OCI-LY1 (cell line): Measurements from ENCODE around the gene COL11A2.

Source experiments
- H2AFZ ChIP-seq: fragments of 200-600 bp; sonication (generic), shearing (Covaris generic); 2 replicates; pipeline ENCODE4 v1.6.0; 2014; ENCODE audit warnings: antibody characterized with exemption, mild to moderate bottlenecking, low read length
- H3F3A ChIP-seq: fragments of 200-600 bp; sonication (generic), shearing (Covaris generic); 2 replicates; pipeline ENCODE4 v1.6.0; 2014; ENCODE audit warnings: mild to moderate bottlenecking, antibody characterized with exemption, low read length, moderate library complexity; ENCODE audit not compliant: insufficient read depth
- H3K27ac ChIP-seq: fragments of 200-600 bp; sonication (generic); 2 replicates; pipeline ENCODE4 v1.5.1; 2014; ENCODE audit warnings: low read length, mixed run types, mild to moderate bottlenecking, low read depth; ENCODE audit not compliant: poor library complexity, severe bottlenecking
- H3K27me3 ChIP-seq: fragments of 200-600 bp; sonication (generic); 2 replicates; pipeline ENCODE4 v1.6.0; 2014; ENCODE audit warnings: antibody characterized with exemption, mild to moderate bottlenecking, low read length, moderate library complexity; ENCODE audit not compliant: insufficient read depth
- H3K36me3 ChIP-seq: fragments of 200-600 bp; sonication (generic); 2 replicates; pipeline ENCODE4 v1.6.1; 2014; ENCODE audit warnings: mild to moderate bottlenecking, antibody characterized with exemption, low read length, moderate library complexity, mixed read lengths; ENCODE audit not compliant: insufficient read depth
- H3K4me1 ChIP-seq: fragments of 200-600 bp; sonication (generic); 2 replicates; pipeline ENCODE4 v1.5.1; 2014; ENCODE audit warnings: mild to moderate bottlenecking, low read length, moderate library complexity; ENCODE audit not compliant: insufficient read depth, severe bottlenecking
- H3K4me2 ChIP-seq: fragments of 200-600 bp; sonication (generic), shearing (Covaris generic); 2 replicates; pipeline ENCODE4 v1.6.1; 2014; ENCODE audit warnings: low read length
- H3K4me3 ChIP-seq: fragments of 200-600 bp; sonication (generic); 2 replicates; pipeline ENCODE4 v1.5.1; 2014; ENCODE audit warnings: low read length, low read depth, mild to moderate bottlenecking, mixed read lengths; ENCODE audit not compliant: poor library complexity, severe bottlenecking
- H3K79me2 ChIP-seq: fragments of 200-600 bp; shearing (Covaris generic); 2 replicates; pipeline ENCODE4 v1.6.1; 2016; ENCODE audit warnings: mixed run types, low read length, mixed read lengths; ENCODE audit not compliant: insufficient read depth
- H3K9ac ChIP-seq: fragments of 200-600 bp; sonication (generic), shearing (Covaris generic); 2 replicates; pipeline ENCODE4 v1.6.1; 2014; ENCODE audit warnings: mild to moderate bottlenecking, low read length, mixed read lengths
- H3K9me2 ChIP-seq: fragments of 200-600 bp; sonication (generic), shearing (Covaris generic); 2 replicates; pipeline ENCODE4 v1.6.1; 2014; ENCODE audit warnings: low read depth, mild to moderate bottlenecking, low read length, mixed read lengths
- H3K9me3 ChIP-seq: fragments of 200-600 bp; shearing (Covaris generic); 2 replicates; pipeline ENCODE4 v1.6.1; 2014; ENCODE audit warnings: low read length, mixed read lengths
- H4K20me1 ChIP-seq: fragments of 200-600 bp; sonication (generic), shearing (Covaris generic); 2 replicates; pipeline ENCODE4 v1.6.0; 2016; ENCODE audit warnings: mild to moderate bottlenecking, low read length; ENCODE audit not compliant: insufficient read depth
- EZH2 ChIP-seq: fragments of 200-600 bp; sonication (generic), shearing (Covaris generic); IDR thresholded peaks from 2 replicates; pipeline ENCODE4 v1.8.0; 2017; ENCODE audit warnings: borderline replicate concordance, mixed run types, mild to moderate bottlenecking, antibody characterized with exemption, low read length, moderate library complexity, mixed read lengths
- TF ChIP-seq, protein P1 (sequence below): fragments of 200-600 bp; sonication (generic), shearing (Covaris generic); IDR thresholded peaks from 2 replicates; pipeline ENCODE4 v1.5.1; 2017; ENCODE audit warnings: mild to moderate bottlenecking, antibody characterized with exemption, low read length, moderate library complexity, mixed read lengths

Gene COL11A2

DNA sequence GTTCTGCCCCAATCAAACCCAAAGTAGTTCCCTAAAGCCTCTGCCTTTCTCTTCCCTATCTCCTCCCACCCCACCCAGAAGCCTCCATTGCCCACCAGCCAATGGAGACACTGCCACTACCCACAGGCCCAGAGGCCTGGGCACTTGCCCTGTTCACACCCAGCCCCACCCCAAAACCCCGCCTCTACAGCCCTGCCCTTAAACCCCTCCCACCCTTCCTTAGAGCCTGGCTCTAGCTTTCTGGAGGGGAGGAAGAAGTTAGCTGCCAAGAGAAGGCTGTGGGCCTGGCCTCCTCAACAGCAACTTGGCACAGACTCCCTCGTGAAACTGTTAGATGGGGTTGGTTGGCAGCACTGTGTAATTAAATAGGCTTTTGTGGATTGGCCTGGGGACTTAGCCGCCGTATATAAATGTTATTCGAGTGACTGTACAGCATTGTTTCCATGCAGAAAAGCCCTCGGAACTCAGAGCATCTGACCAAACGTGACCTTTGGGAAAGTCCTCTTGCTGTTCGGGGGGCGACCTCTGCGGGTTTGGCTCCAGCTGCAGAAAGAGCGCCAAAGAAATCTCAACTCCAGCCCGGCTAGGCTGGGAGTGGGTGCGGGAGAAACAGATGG is 31.4 kb downstream of the COL11A2 start:
- Histone ChIP-seq H3K27ac (no peak overlapping the region), H2AFZ (no peak overlapping the region), H3K4me1 (peaks cover 6% of the 10 kb centered on the region)

DNA sequence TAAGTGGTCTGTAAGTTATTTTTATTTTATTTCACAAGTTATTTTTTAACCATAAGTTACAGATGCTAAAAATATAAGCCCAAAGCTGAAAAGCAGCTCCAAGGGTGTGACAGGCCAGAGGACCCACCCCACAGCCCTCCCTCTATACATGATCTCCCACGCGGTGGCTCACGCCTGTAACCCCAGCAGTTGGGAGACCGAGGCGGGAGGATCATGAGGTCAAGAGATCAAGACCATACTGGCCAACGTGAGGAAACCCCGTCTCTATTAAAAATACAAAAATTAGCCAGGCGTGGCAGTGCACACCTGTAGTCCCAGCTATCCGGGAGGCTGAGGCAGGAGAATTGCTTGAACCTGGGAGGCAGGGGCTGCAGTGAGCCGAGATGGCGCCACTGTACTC is 32.2 kb downstream of the COL11A2 start:
- H3K27ac ChIP-seq, result no peak overlapping the region
- no peaks in the 10 kb centered on the region for H4K20me1 ChIP-seq
- H3K27me3 ChIP-seq, result no peaks in the 10 kb centered on the region
- H2AFZ ChIP-seq, result no peak overlapping the region
- H3K36me3 ChIP-seq, result no peaks in the 10 kb centered on the region
- no peaks in the 10 kb centered on the region for H3F3A ChIP-seq
- no peak overlapping the region for H3K4me3 ChIP-seq
- no peaks in the 10 kb centered on the region for H3K9me3 ChIP-seq
- H3K79me2 ChIP-seq, result no peaks in the 10 kb centered on the region
- TF ChIP-seq EZH2, result no peak
- TF ChIP-seq, protein P1, sequence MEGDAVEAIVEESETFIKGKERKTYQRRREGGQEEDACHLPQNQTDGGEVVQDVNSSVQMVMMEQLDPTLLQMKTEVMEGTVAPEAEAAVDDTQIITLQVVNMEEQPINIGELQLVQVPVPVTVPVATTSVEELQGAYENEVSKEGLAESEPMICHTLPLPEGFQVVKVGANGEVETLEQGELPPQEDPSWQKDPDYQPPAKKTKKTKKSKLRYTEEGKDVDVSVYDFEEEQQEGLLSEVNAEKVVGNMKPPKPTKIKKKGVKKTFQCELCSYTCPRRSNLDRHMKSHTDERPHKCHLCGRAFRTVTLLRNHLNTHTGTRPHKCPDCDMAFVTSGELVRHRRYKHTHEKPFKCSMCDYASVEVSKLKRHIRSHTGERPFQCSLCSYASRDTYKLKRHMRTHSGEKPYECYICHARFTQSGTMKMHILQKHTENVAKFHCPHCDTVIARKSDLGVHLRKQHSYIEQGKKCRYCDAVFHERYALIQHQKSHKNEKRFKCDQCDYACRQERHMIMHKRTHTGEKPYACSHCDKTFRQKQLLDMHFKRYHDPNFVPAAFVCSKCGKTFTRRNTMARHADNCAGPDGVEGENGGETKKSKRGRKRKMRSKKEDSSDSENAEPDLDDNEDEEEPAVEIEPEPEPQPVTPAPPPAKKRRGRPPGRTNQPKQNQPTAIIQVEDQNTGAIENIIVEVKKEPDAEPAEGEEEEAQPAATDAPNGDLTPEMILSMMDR, result no peak
- H3K4me2 ChIP-seq, result no peak overlapping the region
- H3K9ac ChIP-seq, result no peak overlapping the region
- peaks cover 6% of the 10 kb centered on the region for H3K4me1 ChIP-seq
- H3K9me2 ChIP-seq, result no peaks in the 10 kb centered on the region

More for the DNA sequence above, 31.4 kb downstream of the COL11A2 start:
- H3K9me3 ChIP-seq, result no peaks in the 10 kb centered on the region
- H3K27me3 ChIP-seq, result no peaks in the 10 kb centered on the region
- TF ChIP-seq EZH2, result no peak
- TF ChIP-seq, protein P1, result no peak
- peak overlapping the region; percentile 73; the same call in 1 of the 2 replicates for H3K4me2 ChIP-seq
- H3K79me2 ChIP-seq, result no peaks in the 10 kb centered on the region
- no peaks in the 10 kb centered on the region for H4K20me1 ChIP-seq
- no peaks in the 10 kb centered on the region for H3K36me3 ChIP-seq
- H3F3A ChIP-seq, result no peaks in the 10 kb centered on the region
- no peaks in the 10 kb centered on the region for H3K9me2 ChIP-seq
- no peak overlapping the region for H3K9ac ChIP-seq
- no peak overlapping the region for H3K4me3 ChIP-seq

DNA sequence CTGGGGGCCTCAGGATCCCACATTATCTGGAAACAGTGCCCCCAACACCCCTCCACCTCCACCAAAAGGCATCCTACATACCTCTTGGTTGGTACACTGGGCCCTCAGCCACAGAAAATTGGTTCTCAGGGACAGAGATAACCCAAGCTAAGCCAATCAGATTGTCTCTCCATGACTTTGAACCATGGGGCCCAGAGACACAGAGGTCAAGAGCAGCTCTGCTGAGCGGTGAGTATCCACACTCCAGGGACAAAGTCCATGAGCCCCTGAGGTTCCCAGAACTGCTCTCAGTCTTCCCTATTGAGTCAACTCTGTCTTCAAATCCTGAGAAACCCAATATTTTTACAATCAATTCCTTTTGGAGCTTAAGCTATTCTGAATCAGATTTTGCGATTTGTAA is 35.3 kb downstream of the COL11A2 start:
- H3K27me3 ChIP-seq, result peaks cover 4% of the 10 kb centered on the region; the same call in 1 of the 2 replicates
- no peaks in the 10 kb centered on the region for H3K36me3 ChIP-seq
- no peaks in the 10 kb centered on the region for H3K79me2 ChIP-seq
- peaks cover 4% of the 10 kb centered on the region for H3K4me1 ChIP-seq
- H4K20me1 ChIP-seq, result no peaks in the 10 kb centered on the region
- no peak for TF ChIP-seq EZH2
- TF ChIP-seq, protein P1, result no peak
- H3K9me2 ChIP-seq, result no peaks in the 10 kb centered on the region
- H3K9me3 ChIP-seq, result no peaks in the 10 kb centered on the region
- H3K4me2 ChIP-seq, result no peak overlapping the region
- H2AFZ ChIP-seq, result no peak overlapping the region
- no peak overlapping the region for H3K4me3 ChIP-seq
- no peaks in the 10 kb centered on the region for H3F3A ChIP-seq
- no peak overlapping the region for H3K9ac ChIP-seq
- no peak overlapping the region for H3K27ac ChIP-seq
